WTC11 (cell line): Measurements from ENCODE around the gene FBXO33. TPM values are rescaled to one million over a fixed set of nuclear protein-coding genes. Genes with fewer than 3 reads are reported as not detected.

Source experiments
- ATAC-seq: fragments of 200-7000 bp; cut with Tn5 transposase; 2 replicates; pipeline ENCODE4 v1.10.0; 2021; ENCODE audit warnings: mild to moderate bottlenecking, moderate library complexity
- CTCF ChIA-PET: fragments of 300-600 bp; sonication (Branson Sonifier 250); formaldehyde crosslinking; loops from one replicate; lab custom pipeline; 2021; ENCODE audit warnings: antibody characterized with exemption; lab: Charles Lee
- POLR2A ChIA-PET: fragments of 350-600 bp; sonication (Branson Sonifier 250); formaldehyde crosslinking; loops from one replicate; lab custom pipeline; 2021; ENCODE audit warnings: antibody characterized with exemption; lab: Charles Lee
- DNase-seq: peaks from one replicate; pipeline ENCODE4 v3.0.0; 2021; ENCODE audit warnings: low spot score
- H3K27ac Mint-ChIP-seq: 2 replicates; pipeline ENCODE4 v1.8.0; 2021; ENCODE audit warnings: mixed read lengths
- H3K27me3 Mint-ChIP-seq: 2 replicates; pipeline ENCODE4 v1.8.0; 2021; ENCODE audit warnings: low read depth, mild to moderate bottlenecking, moderate library complexity, mixed read lengths
- H3K36me3 Mint-ChIP-seq: 2 replicates; pipeline ENCODE4 v1.8.0; 2021; ENCODE audit warnings: mixed read lengths
- H3K4me1 Mint-ChIP-seq: 2 replicates; pipeline ENCODE4 v1.8.0; 2022; ENCODE audit warnings: mixed read lengths
- H3K4me3 Mint-ChIP-seq: 2 replicates; pipeline ENCODE4 v1.8.0; 2021; ENCODE audit warnings: mild to moderate bottlenecking, moderate library complexity, mixed read lengths
- H3K9me3 Mint-ChIP-seq: 2 replicates; pipeline ENCODE4 v1.8.0; 2021; ENCODE audit warnings: mixed read lengths
- CBFB ChIP-seq: sonication (generic); formaldehyde crosslinking; IDR thresholded peaks from 2 replicates; pipeline ENCODE4 v1.8.1; 2022; ENCODE audit warnings: mild to moderate bottlenecking, low read depth, missing genetic modification reagents
- E2F1 ChIP-seq: sonication (generic); formaldehyde crosslinking; IDR thresholded peaks from 2 replicates; pipeline ENCODE4 v1.8.0; 2022; ENCODE audit warnings: mild to moderate bottlenecking, missing genetic modification reagents
- ERG ChIP-seq: fragments of 250-450 bp; sonication (Bioruptor Pico); IDR thresholded peaks from 2 replicates; pipeline ENCODE4 v1.8.0; 2021; ENCODE audit warnings: mild to moderate bottlenecking
- GRHL2 ChIP-seq: fragments of 250-450 bp; sonication (Bioruptor Pico); IDR thresholded peaks from 2 replicates; pipeline ENCODE4 v1.8.0; 2022; ENCODE audit warnings: mild to moderate bottlenecking, moderate library complexity; ENCODE audit not compliant: insufficient replicate concordance, severe bottlenecking
- HMGA2 ChIP-seq: fragments of 250-450 bp; sonication (Bioruptor Pico); IDR thresholded peaks from 2 replicates; pipeline ENCODE4 v1.4.0; 2021; ENCODE audit warnings: mild to moderate bottlenecking, moderate library complexity
- IRF2 ChIP-seq: sonication (generic); formaldehyde crosslinking; IDR thresholded peaks from 2 replicates; pipeline ENCODE4 v1.8.0; 2022; ENCODE audit warnings: low read depth, missing genetic modification reagents, borderline replicate concordance
- MXD4 ChIP-seq: fragments of 250-450 bp; sonication (Bioruptor Pico); IDR thresholded peaks from 2 replicates; pipeline ENCODE4 v1.8.0; 2021; ENCODE audit warnings: mild to moderate bottlenecking, moderate library complexity, borderline replicate concordance
- MYBL2 ChIP-seq: sonication (generic); formaldehyde crosslinking; IDR thresholded peaks from 2 replicates; pipeline ENCODE4 v1.8.1; 2023; ENCODE audit warnings: mild to moderate bottlenecking, moderate library complexity, missing genetic modification reagents
- NFATC4 ChIP-seq: fragments of 250-450 bp; sonication (Bioruptor Pico); IDR thresholded peaks from 2 replicates; pipeline ENCODE4 v1.9.0; 2021; ENCODE audit warnings: mild to moderate bottlenecking
- ZBTB21 ChIP-seq: sonication (generic); formaldehyde crosslinking; IDR thresholded peaks from 2 replicates; pipeline ENCODE4 v1.8.1; 2023; ENCODE audit warnings: mild to moderate bottlenecking, missing genetic modification reagents, borderline replicate concordance
- ZNF317 ChIP-seq: sonication (generic); formaldehyde crosslinking; IDR thresholded peaks from 2 replicates; pipeline ENCODE4 v1.8.1; 2023; ENCODE audit warnings: low read depth, mild to moderate bottlenecking, moderate library complexity, missing genetic modification reagents, borderline replicate concordance
- total RNA-seq: library from RNA; stranded (reverse); gene quantifications from 3 replicates; pipeline ENCODE4 v1.2.3, GENCODE V29; 2021
- TF ChIP-seq, protein P1 (sequence below): sonication (generic); formaldehyde crosslinking; IDR thresholded peaks from 2 replicates; pipeline ENCODE4 v1.8.1; 2023; ENCODE audit warnings: mild to moderate bottlenecking, missing genetic modification reagents, moderate library complexity
- TF ChIP-seq, protein P2 (sequence below): sonication (generic); formaldehyde crosslinking; IDR thresholded peaks from 2 replicates; pipeline ENCODE4 v1.8.1; 2023; ENCODE audit warnings: mild to moderate bottlenecking, missing genetic modification reagents
- TF ChIP-seq, protein P3 (sequence below): sonication (generic); formaldehyde crosslinking; IDR thresholded peaks from 2 replicates; pipeline ENCODE4 v1.8.0; 2023; ENCODE audit warnings: missing genetic modification reagents
- TF ChIP-seq, protein P4 (sequence below): fragments of 250-450 bp; sonication (Bioruptor Pico); IDR thresholded peaks from 2 replicates; pipeline ENCODE4 v1.9.0; 2021; ENCODE audit warnings: mild to moderate bottlenecking, borderline replicate concordance
- TF ChIP-seq, protein P5 (sequence below): sonication (generic); formaldehyde crosslinking; IDR thresholded peaks from 2 replicates; pipeline ENCODE4 v1.8.0; 2022; ENCODE audit warnings: missing genetic modification reagents

The FBXO33 gene
- total RNA-seq, 1 experiment from 2014 or later = 7.8 TPM

GRCh38 chr14:39435241-39435640 is 3.0 kb upstream of the FBXO33 start (continued):
- TF ChIP-seq, protein P1, sequence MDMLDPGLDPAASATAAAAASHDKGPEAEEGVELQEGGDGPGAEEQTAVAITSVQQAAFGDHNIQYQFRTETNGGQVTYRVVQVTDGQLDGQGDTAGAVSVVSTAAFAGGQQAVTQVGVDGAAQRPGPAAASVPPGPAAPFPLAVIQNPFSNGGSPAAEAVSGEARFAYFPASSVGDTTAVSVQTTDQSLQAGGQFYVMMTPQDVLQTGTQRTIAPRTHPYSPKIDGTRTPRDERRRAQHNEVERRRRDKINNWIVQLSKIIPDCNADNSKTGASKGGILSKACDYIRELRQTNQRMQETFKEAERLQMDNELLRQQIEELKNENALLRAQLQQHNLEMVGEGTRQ (CRISPR knock-in tag) = no peak
- no peak for TF ChIP-seq ERG (CRISPR knock-in tag)
- no peak for TF ChIP-seq ZBTB21 (CRISPR knock-in tag)
- TF ChIP-seq, protein P2, sequence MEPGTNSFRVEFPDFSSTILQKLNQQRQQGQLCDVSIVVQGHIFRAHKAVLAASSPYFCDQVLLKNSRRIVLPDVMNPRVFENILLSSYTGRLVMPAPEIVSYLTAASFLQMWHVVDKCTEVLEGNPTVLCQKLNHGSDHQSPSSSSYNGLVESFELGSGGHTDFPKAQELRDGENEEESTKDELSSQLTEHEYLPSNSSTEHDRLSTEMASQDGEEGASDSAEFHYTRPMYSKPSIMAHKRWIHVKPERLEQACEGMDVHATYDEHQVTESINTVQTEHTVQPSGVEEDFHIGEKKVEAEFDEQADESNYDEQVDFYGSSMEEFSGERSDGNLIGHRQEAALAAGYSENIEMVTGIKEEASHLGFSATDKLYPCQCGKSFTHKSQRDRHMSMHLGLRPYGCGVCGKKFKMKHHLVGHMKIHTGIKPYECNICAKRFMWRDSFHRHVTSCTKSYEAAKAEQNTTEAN (CRISPR knock-in tag) = no peak
- TF ChIP-seq E2F1 (CRISPR knock-in tag) = no peak
- TF ChIP-seq HMGA2 (CRISPR knock-in tag) = no peak
- TF ChIP-seq GRHL2 (CRISPR knock-in tag) = no peak
- TF ChIP-seq MYBL2 = no peak
- TF ChIP-seq, protein P3, sequence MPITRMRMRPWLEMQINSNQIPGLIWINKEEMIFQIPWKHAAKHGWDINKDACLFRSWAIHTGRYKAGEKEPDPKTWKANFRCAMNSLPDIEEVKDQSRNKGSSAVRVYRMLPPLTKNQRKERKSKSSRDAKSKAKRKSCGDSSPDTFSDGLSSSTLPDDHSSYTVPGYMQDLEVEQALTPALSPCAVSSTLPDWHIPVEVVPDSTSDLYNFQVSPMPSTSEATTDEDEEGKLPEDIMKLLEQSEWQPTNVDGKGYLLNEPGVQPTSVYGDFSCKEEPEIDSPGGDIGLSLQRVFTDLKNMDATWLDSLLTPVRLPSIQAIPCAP (CRISPR knock-in tag) = no peak

GRCh38 chr14:39434401-39434800 is 2.2 kb upstream of the FBXO33 start:
- ChIA-PET CTCF (interaction anchor here (1.1 to 1.2 kb wide), 2 partner anchors 35 to 203 kb away, joined by 3 read pairs; no protein-coding TSS in a partner anchor), POLR2A (interaction anchor here (1.1 kb wide), 1 partner anchor 167 kb away, joined by 3 read pairs; no protein-coding TSS in a partner anchor)
- ATAC-seq = no peak
- Mint-ChIP-seq H3K27me3 (no peaks in the 10 kb centered on the region), H3K4me1 (peaks cover 23% of the 10 kb centered on the region), H3K27ac (no peak overlapping the region), H3K9me3 (no peaks in the 10 kb centered on the region), H3K4me3 (no peak overlapping the region), H3K36me3 (no peaks in the 10 kb centered on the region)
- DNase-seq = no peak
- TF ChIP-seq, protein P4, sequence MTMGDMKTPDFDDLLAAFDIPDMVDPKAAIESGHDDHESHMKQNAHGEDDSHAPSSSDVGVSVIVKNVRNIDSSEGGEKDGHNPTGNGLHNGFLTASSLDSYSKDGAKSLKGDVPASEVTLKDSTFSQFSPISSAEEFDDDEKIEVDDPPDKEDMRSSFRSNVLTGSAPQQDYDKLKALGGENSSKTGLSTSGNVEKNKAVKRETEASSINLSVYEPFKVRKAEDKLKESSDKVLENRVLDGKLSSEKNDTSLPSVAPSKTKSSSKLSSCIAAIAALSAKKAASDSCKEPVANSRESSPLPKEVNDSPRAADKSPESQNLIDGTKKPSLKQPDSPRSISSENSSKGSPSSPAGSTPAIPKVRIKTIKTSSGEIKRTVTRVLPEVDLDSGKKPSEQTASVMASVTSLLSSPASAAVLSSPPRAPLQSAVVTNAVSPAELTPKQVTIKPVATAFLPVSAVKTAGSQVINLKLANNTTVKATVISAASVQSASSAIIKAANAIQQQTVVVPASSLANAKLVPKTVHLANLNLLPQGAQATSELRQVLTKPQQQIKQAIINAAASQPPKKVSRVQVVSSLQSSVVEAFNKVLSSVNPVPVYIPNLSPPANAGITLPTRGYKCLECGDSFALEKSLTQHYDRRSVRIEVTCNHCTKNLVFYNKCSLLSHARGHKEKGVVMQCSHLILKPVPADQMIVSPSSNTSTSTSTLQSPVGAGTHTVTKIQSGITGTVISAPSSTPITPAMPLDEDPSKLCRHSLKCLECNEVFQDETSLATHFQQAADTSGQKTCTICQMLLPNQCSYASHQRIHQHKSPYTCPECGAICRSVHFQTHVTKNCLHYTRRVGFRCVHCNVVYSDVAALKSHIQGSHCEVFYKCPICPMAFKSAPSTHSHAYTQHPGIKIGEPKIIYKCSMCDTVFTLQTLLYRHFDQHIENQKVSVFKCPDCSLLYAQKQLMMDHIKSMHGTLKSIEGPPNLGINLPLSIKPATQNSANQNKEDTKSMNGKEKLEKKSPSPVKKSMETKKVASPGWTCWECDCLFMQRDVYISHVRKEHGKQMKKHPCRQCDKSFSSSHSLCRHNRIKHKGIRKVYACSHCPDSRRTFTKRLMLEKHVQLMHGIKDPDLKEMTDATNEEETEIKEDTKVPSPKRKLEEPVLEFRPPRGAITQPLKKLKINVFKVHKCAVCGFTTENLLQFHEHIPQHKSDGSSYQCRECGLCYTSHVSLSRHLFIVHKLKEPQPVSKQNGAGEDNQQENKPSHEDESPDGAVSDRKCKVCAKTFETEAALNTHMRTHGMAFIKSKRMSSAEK (CRISPR knock-in tag) = no peak
- TF ChIP-seq CBFB (CRISPR knock-in tag) (no peak), IRF2 (CRISPR knock-in tag) (no peak), NFATC4 (no peak), E2F1 (CRISPR knock-in tag) (no peak), ZNF317 (CRISPR knock-in tag) (no peak), MXD4 (CRISPR knock-in tag) (no peak)
- TF ChIP-seq, protein P5, sequence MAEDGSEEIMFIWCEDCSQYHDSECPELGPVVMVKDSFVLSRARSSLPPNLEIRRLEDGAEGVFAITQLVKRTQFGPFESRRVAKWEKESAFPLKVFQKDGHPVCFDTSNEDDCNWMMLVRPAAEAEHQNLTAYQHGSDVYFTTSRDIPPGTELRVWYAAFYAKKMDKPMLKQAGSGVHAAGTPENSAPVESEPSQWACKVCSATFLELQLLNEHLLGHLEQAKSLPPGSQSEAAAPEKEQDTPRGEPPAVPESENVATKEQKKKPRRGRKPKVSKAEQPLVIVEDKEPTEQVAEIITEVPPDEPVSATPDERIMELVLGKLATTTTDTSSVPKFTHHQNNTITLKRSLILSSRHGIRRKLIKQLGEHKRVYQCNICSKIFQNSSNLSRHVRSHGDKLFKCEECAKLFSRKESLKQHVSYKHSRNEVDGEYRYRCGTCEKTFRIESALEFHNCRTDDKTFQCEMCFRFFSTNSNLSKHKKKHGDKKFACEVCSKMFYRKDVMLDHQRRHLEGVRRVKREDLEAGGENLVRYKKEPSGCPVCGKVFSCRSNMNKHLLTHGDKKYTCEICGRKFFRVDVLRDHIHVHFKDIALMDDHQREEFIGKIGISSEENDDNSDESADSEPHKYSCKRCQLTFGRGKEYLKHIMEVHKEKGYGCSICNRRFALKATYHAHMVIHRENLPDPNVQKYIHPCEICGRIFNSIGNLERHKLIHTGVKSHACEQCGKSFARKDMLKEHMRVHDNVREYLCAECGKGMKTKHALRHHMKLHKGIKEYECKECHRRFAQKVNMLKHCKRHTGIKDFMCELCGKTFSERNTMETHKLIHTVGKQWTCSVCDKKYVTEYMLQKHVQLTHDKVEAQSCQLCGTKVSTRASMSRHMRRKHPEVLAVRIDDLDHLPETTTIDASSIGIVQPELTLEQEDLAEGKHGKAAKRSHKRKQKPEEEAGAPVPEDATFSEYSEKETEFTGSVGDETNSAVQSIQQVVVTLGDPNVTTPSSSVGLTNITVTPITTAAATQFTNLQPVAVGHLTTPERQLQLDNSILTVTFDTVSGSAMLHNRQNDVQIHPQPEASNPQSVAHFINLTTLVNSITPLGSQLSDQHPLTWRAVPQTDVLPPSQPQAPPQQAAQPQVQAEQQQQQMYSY = no peak
- TF ChIP-seq, protein P1 (CRISPR knock-in tag) = no peak
